RWPE2 (cell line): ENCODE data around the gene PTPN2.
A peak's percentile ranks its signal among the peaks of the same experiment; 100 is the strongest.

ENCODE experiments used
- ATAC-seq: fragments of 200-7000 bp; cut with Tn5 transposase; 3 replicates; pipeline ENCODE4 v1.9.1; 2021; ENCODE audit warnings: low read depth
- DNase-seq: peaks from one replicate; pipeline ENCODE4 v3.0.0-alpha.2; 2020; ENCODE audit warnings: low spot score
- H3K27ac ChIP-seq: fragments of 450-650 bp; 2 replicates; pipeline ENCODE4 v1.5.1; 2017; ENCODE audit warnings: mild to moderate bottlenecking; ENCODE audit not compliant: poor library complexity, severe bottlenecking
- H3K27me3 ChIP-seq: fragments of 250-450 bp; sonication (Bioruptor Pico); 2 replicates; pipeline ENCODE4 v1.5.1; 2021; ENCODE audit warnings: mild to moderate bottlenecking, moderate library complexity; ENCODE audit not compliant: insufficient read depth, poor library complexity, severe bottlenecking
- H3K36me3 ChIP-seq: fragments of 250-450 bp; sonication (Bioruptor Pico); 2 replicates; pipeline ENCODE4 v1.5.1; 2020; ENCODE audit warnings: low read depth, mild to moderate bottlenecking, moderate library complexity
- H3K4me1 ChIP-seq: fragments of 250-450 bp; sonication (Bioruptor Pico); 2 replicates; pipeline ENCODE4 v1.5.1; 2021; ENCODE audit warnings: mild to moderate bottlenecking, moderate library complexity; ENCODE audit not compliant: insufficient read depth, poor library complexity, severe bottlenecking
- H3K4me3 ChIP-seq: fragments of 250-450 bp; sonication (Bioruptor Pico); 2 replicates; pipeline ENCODE4 v1.5.1; 2021; ENCODE audit warnings: mild to moderate bottlenecking, moderate library complexity; ENCODE audit not compliant: severe bottlenecking
- H3K9me3 ChIP-seq: fragments of 250-450 bp; sonication (Bioruptor Pico); 2 replicates; pipeline ENCODE4 v1.5.1; 2021; ENCODE audit warnings: mild to moderate bottlenecking, moderate library complexity; ENCODE audit not compliant: severe bottlenecking
- CTCF ChIP-seq: fragments of 450-650 bp; IDR thresholded peaks from one replicate; pipeline ENCODE4 v1.5.1; 2017; ENCODE audit warnings: mild to moderate bottlenecking, moderate library complexity; ENCODE audit not compliant: poor library complexity, severe bottlenecking

The PTPN2 gene

GRCh38 chr18:12867441-12868123 is 16.5 kb downstream of the PTPN2 start:
- no peak for ATAC-seq
- TF ChIP-seq CTCF, result no peak
- no peak overlapping the region for H3K27ac ChIP-seq

DNA sequence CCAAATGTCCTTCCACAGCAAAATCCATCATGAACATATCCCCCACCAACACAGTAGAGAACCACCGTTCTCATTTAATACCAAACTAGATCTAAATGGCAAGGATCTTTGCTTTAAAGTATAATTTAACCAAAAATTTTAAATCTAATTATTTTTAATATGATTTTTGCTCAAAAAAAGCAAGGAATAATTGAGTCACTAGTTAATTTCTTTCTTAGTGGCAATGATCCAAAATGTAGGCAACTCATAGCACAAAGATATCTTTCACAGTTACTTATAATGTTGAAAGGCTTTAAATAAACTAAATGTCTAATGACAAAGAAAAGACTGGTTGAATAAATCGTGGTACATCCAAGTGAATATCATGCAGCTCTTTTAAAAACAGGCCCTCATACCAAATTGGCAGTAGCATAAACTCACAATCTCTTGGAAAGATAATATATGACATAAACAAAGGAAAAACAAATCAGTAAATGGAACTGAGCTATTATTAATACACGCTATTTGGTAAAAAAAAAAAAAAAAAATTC is 20.3 kb downstream of the PTPN2 start:
- Histone ChIP-seq H3K36me3 (peaks cover 4% of the 10 kb centered on the region; the same call in 1 of the 2 replicates), H3K4me3 (no peak overlapping the region), H3K27me3 (no peaks in the 10 kb centered on the region), H3K4me1 (peaks cover 11% of the 10 kb centered on the region), H3K9me3 (no peaks in the 10 kb centered on the region), H3K27ac (peak overlapping the region; percentile 73)
- no peak for ATAC-seq
- TF ChIP-seq CTCF, result no peak
- no peak for DNase-seq

More at GRCh38 chr18:12867441-12868123, 16.5 kb downstream of the PTPN2 start:
- H3K4me1 ChIP-seq, result peaks cover 5% of the 10 kb centered on the region
- H3K36me3 ChIP-seq, result peaks cover 6% of the 10 kb centered on the region; the same call in 1 of the 2 replicates
- H3K27me3 ChIP-seq, result no peaks in the 10 kb centered on the region
- no peaks in the 10 kb centered on the region for H3K9me3 ChIP-seq
- H3K4me3 ChIP-seq, result no peak overlapping the region
- no peak for DNase-seq

DNA sequence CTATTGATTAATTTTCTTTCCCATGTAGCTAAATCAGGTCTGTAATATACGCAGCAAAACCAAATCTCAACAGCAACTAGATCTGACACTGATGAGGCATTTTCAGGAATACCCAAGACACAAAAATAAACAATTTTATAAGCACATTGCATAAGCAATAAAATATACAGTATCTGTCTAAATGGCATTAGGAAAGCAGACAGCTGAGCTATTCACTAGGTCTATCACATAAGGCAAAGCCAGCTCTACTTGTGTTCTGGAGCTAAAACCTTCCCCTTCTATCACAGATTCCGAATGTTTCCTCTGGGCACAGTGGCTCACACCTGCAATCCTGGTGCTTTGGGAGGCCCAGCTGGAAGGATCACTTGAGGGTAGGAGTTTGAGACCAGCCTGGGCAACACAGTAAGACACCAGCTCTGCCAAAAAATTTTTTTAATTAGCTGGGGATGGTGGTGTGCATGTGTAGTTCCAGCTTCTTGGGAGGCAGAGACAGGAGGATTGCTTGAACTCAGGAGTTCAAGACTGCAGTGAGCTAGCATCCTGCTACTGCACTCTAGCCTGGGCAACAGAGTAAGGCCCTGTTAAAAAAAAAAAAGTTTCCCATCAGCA is 21.1 kb downstream of the PTPN2 start:
- ATAC-seq (peak; percentile 33), DNase-seq (no peak)
- Histone ChIP-seq H3K27me3 (no peaks in the 10 kb centered on the region), H3K4me1 (peaks cover 11% of the 10 kb centered on the region), H3K9me3 (no peaks in the 10 kb centered on the region), H3K4me3 (no peak overlapping the region), H3K36me3 (peaks cover 6% of the 10 kb centered on the region; the same call in 1 of the 2 replicates), H3K27ac (peak overlapping the region; percentile 73)
- no peak for TF ChIP-seq CTCF

DNA sequence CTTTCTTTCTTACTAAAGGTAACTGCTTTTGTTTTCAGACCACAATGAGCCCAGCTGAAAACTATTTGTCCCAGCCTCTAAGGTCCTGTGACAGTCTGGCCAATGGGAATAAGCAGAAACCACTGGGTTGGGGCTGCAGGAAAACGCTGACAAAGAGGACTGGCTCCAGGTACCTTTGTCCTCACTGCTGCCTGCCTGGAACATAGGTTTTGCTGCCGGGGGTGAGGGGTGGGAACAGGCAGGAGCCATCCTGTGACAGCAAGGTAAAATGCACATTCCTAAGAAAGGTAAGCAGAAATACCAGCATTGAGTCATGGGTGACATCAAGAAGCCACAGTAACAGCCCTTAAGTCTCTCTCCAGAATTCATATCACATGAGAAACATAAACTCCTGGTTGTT is 21.6 kb downstream of the PTPN2 start:
- Histone ChIP-seq H3K36me3 (peaks cover 10% of the 10 kb centered on the region), H3K4me3 (no peak overlapping the region), H3K27ac (peak overlapping the region; percentile 73), H3K9me3 (no peaks in the 10 kb centered on the region), H3K4me1 (peaks cover 11% of the 10 kb centered on the region), H3K27me3 (no peaks in the 10 kb centered on the region)
- ATAC-seq (peak; percentile 89), DNase-seq (no peak)
- TF ChIP-seq CTCF, result no peak
